HepG2 (cell line): ENCODE results near the gene FURIN. TPM values are rescaled to one million over a fixed set of nuclear protein-coding genes. Genes with fewer than 3 reads are reported as not detected.

Experiments
- ATAC-seq: fragments of 200-7000 bp; cut with Tn5 transposase; 3 replicates; pipeline ENCODE4 v1.9.1; 2020; ENCODE audit warnings: mild to moderate bottlenecking, moderate library complexity
- BruUV-seq: library from RNA; stranded (reverse); fragments of 400-500 nt; replicated peaks from 2 replicates; lab custom pipeline; 2021; lab: Mats Ljungman, UMichigan
- CTCF ChIA-PET: fragments of 300-600 bp; formaldehyde crosslinking; extraction: SDS; loops from one replicate; lab custom pipeline; 2021; ENCODE audit warnings: low total read pairs, inconsistent platforms, low intra/inter-chr PET ratio; lab: Yijun Ruan, JAX
- POLR2A ChIA-PET: fragments of 350-600 bp; sonication (Branson Sonifier 250); formaldehyde crosslinking; loops from one replicate; lab custom pipeline; 2020; ENCODE audit warnings: antibody characterized with exemption, inconsistent platforms; lab: Yijun Ruan, JAX
- DNase-seq: peaks from one replicate; pipeline ENCODE4 v3.0.0-alpha.2; 2015; ENCODE audit warnings: low spot score
- FAIRE-seq: peaks from 3 replicates; lab custom pipeline; 2011; peaks lifted over from hg19 to GRCh38; lab: Jason Lieb, UNC
- H2AFZ ChIP-seq: one replicate; pipeline ENCODE4 v1.6.1; 2011; ENCODE audit warnings: low read length, inconsistent platforms
- H3K27ac ChIP-seq: fragments of 300-600 bp; 3 replicates; pipeline ENCODE4 v1.8.0; 2011; ENCODE audit warnings: mixed run types, mild to moderate bottlenecking, mixed read lengths, low read length, inconsistent platforms; ENCODE audit not compliant: insufficient read depth; ENCODE audit errors: extremely low read length
- H3K27me3 ChIP-seq, 2 experiments: fragments of 200-600 bp in 1 of 2; 2 replicates in 1 of 2; 3 replicates in 1 of 2; pipeline versions ENCODE4 v1.6.0 to v1.8.0; 2011; ENCODE audit warnings: low read length in 2 of 2, mild to moderate bottlenecking in 2 of 2, moderate library complexity in 2 of 2, inconsistent platforms in 1 of 2; ENCODE audit not compliant: insufficient read depth in 2 of 2, control insufficient read depth in 1 of 2
- H3K36me3 ChIP-seq, 2 experiments: fragments of 200-600 bp in 1 of 2; replicated peaks in 1 of 2; 2 replicates in 1 of 2; 3 replicates in 1 of 2; pipeline versions ENCODE4 v1.5.1 to v1.8.0; 2011; ENCODE audit warnings: low read length in 2 of 2, inconsistent platforms in 1 of 2; ENCODE audit not compliant: insufficient read depth in 2 of 2, control insufficient read depth in 1 of 2
- H3K4me1 ChIP-seq: 2 replicates; pipeline ENCODE4 v1.5.1; 2012; ENCODE audit warnings: low read length, inconsistent platforms; ENCODE audit not compliant: insufficient read depth
- H3K4me2 ChIP-seq: 2 replicates; pipeline ENCODE4 v1.6.0; 2011; ENCODE audit warnings: low read depth, low read length, inconsistent platforms
- H3K4me3 ChIP-seq, 3 experiments: fragments of 200-600 bp in 1 of 3; sonication (generic), shearing (Covaris generic) in 1 of 3; replicated peaks in 1 of 3; 2 replicates each; pipeline ENCODE4 v1.5.1; 2011 to 2016; ENCODE audit warnings: low read length in 3 of 3, inconsistent platforms in 2 of 3, low read depth in 2 of 3, mild to moderate bottlenecking in 2 of 3, control low read depth in 1 of 3, mixed read lengths in 1 of 3; ENCODE audit not compliant: insufficient read depth in 1 of 3
- H3K79me2 ChIP-seq: one replicate; pipeline ENCODE4 v1.6.1; 2011; ENCODE audit warnings: low read length, inconsistent platforms; ENCODE audit not compliant: insufficient read depth
- H3K9ac ChIP-seq: 2 replicates; pipeline ENCODE4 v1.6.0; 2011; ENCODE audit warnings: mild to moderate bottlenecking, low read depth, low read length, inconsistent platforms; ENCODE audit not compliant: insufficient read depth
- H3K9me3 ChIP-seq: 2 replicates; pipeline ENCODE4 v1.5.1; 2012; ENCODE audit warnings: mild to moderate bottlenecking, low read length
- H4K20me1 ChIP-seq: 2 replicates; pipeline ENCODE4 v1.6.0; 2011; ENCODE audit warnings: inconsistent platforms, mild to moderate bottlenecking, low read length, moderate library complexity; ENCODE audit not compliant: insufficient read depth
- KDM6A ChIP-seq: IDR thresholded peaks from 2 replicates; pipeline ENCODE4 v1.6.1; 2016; ENCODE audit warnings: low read depth
- MIER3 ChIP-seq: IDR thresholded peaks from 2 replicates; pipeline ENCODE4 v1.6.1; 2016; ENCODE audit warnings: missing compliant biosample characterization, borderline replicate concordance
- PCBP2 ChIP-seq: fragments of 200-400 bp; formaldehyde crosslinking; optimal IDR thresholded peaks from 2 replicates; pipeline ENCODE3; 2018; ENCODE audit warnings: low read length, low read depth; ENCODE audit not compliant: poor library complexity, severe bottlenecking
- PRPF4 ChIP-seq: fragments of 200-400 bp; formaldehyde crosslinking; IDR thresholded peaks from 2 replicates; pipeline ENCODE4 v1.6.1; 2016; ENCODE audit warnings: low read length, low read depth; ENCODE audit not compliant: poor library complexity, severe bottlenecking
- RCOR2 ChIP-seq: IDR thresholded peaks from 2 replicates; pipeline ENCODE4 v1.6.1; 2016; ENCODE audit warnings: missing biosample characterization, missing genetic modification reagents
- SMC3 ChIP-seq: IDR thresholded peaks from 2 replicates; pipeline ENCODE4 v1.6.1; 2011; ENCODE audit warnings: low read length, improper control_type of control experiment
- ZFYVE20 ChIP-seq: sonication (generic); formaldehyde crosslinking; IDR thresholded peaks from 2 replicates; pipeline ENCODE4 v1.8.0; 2023; ENCODE audit warnings: low read depth, mild to moderate bottlenecking, moderate library complexity, missing genetic modification reagents, borderline replicate concordance
- ZNF124 ChIP-seq: sonication (generic); formaldehyde crosslinking; IDR thresholded peaks from 2 replicates; pipeline ENCODE4 v1.4.0; 2020; ENCODE audit warnings: missing genetic modification reagents
- ZNF160 ChIP-seq: sonication (generic); formaldehyde crosslinking; IDR thresholded peaks from 2 replicates; pipeline ENCODE4 v1.8.0; 2022; ENCODE audit warnings: mild to moderate bottlenecking, inconsistent platforms, missing genetic modification reagents
- ZNF414 ChIP-seq: sonication (generic); formaldehyde crosslinking; IDR thresholded peaks from 2 replicates; pipeline ENCODE4 v1.5.0; 2020; ENCODE audit warnings: missing genetic modification reagents
- ZNF468 ChIP-seq: sonication (generic); formaldehyde crosslinking; IDR thresholded peaks from 2 replicates; pipeline ENCODE4 v1.8.0; 2022; ENCODE audit warnings: mild to moderate bottlenecking, moderate library complexity, missing genetic modification reagents
- ZNF530 ChIP-seq: sonication (generic); formaldehyde crosslinking; IDR thresholded peaks from 2 replicates; pipeline ENCODE4 v1.5.0; 2020; ENCODE audit warnings: low read depth, mild to moderate bottlenecking, missing genetic modification reagents
- ZNF670 ChIP-seq: sonication (generic); formaldehyde crosslinking; IDR thresholded peaks from 2 replicates; pipeline ENCODE4 v1.8.0; 2022; ENCODE audit warnings: mild to moderate bottlenecking, missing genetic modification reagents, borderline replicate concordance
- ZNF83 ChIP-seq: sonication (generic); formaldehyde crosslinking; IDR thresholded peaks from 2 replicates; pipeline ENCODE4 v1.4.0; 2020; ENCODE audit warnings: missing genetic modification reagents, mild to moderate bottlenecking, borderline replicate concordance
- WGBS: methylation state at CpG from one replicate; pipeline ENCODE4 v1.1.6; 2017; ENCODE audit warnings: low lambda C conversion rate; 5-methylcytosine and 5-hydroxymethylcytosine counted together
- in situ Hi-C: cut with HindIII; loops from 2 replicates; pipeline ENCODE4 v1.10.0; 2017; ENCODE audit warnings: low pct_unique_long_range_greater_than_20kb; ENCODE audit not compliant: extremely low pct_ligation_motif_present
- intact Hi-C: fragments of 100-400 bp; cut with micrococcal nuclease; formaldehyde crosslinking; loops from one replicate; pipeline ENCODE4 v1.10.0; 2022; ENCODE audit not compliant: unreplicated experiment
- polyA plus RNA-seq, 8 experiments: library from polyadenylated mRNA; depleted of rRNA in 3 of 8; stranded (reverse) in 7 of 8; unstranded in 1 of 8; fragments of >200 nt; fragmentation: Illumina TruSeq in 4 of 8; extraction: Trizol in 4 of 8; gene quantifications; 2 replicates each; pipeline versions ENCODE4 v1.2.1 to v1.2.3, GENCODE V29; 2011 to 2016; ENCODE audit warnings: low read depth in 4 of 8, missing spikeins in 1 of 8, mixed read lengths in 1 of 8; ENCODE audit not compliant: insufficient read depth in 1 of 8
- total RNA-seq, 5 experiments: library from RNA; depleted of rRNA; stranded (reverse); fragments of >200 nt; fragmentation: Illumina TruSeq; extraction: Trizol; gene quantifications; 2 replicates each; pipeline ENCODE4 v1.2.3, GENCODE V29; 2016; ENCODE audit warnings: low read depth in 1 of 5
- TF ChIP-seq, protein P1 (sequence below): sonication (generic); formaldehyde crosslinking; IDR thresholded peaks from 2 replicates; pipeline ENCODE4 v1.5.0; 2020; ENCODE audit warnings: mild to moderate bottlenecking, low read depth, missing genetic modification reagents, borderline replicate concordance
- TF ChIP-seq, protein P2 (sequence below): sonication (generic); formaldehyde crosslinking; IDR thresholded peaks from 2 replicates; pipeline ENCODE4 v1.5.1; 2020; ENCODE audit warnings: missing genetic modification reagents, mild to moderate bottlenecking, borderline replicate concordance
- TF ChIP-seq, protein P3 (sequence below): sonication (generic); IDR thresholded peaks from 2 replicates; pipeline ENCODE4 v1.6.1; 2016; ENCODE audit warnings: low read depth, borderline replicate concordance

The FURIN gene
- total and polyA plus RNA-seq, 2 of the 13 experiments (the other 11 are each of a cell fraction or from before 2014, with no cell fraction given) = 15.2 to 17.4 TPM

DNA sequence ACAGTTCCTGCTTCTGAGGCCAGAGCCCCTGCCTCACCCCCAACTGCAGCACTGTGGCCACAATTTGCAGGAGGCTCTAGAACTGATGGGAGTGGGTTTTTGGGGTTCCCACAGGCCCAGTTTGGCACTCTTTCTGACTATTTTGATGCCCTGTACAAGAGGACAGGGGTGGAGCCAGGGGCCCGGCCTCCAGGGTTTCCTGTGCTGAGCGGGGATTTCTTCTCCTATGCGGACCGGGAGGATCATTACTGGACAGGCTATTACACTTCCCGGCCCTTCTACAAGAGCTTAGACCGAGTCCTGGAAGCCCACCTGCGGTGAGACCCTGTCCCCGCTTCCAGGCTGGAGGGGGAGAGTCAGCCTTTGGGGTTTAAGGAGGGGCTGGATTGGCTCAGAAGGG, 41.6 kb downstream of the FURIN start:
- ChIA-PET POLR2A (no interaction called here), CTCF (no interaction called here)

GRCh38 chr15:90910441-90911301, 42.3 kb downstream of the FURIN start:
- H3K79me2 ChIP-seq = no peaks in the 10 kb centered on the region
- H3K9me3 ChIP-seq = no peaks in the 10 kb centered on the region
- ChIA-PET POLR2A (no interaction called here), CTCF (no interaction called here)
- no peak overlapping the region for H3K27ac ChIP-seq
- H3K4me2 ChIP-seq = no peak overlapping the region
- BruUV-seq = no TSS peak
- H3K4me3 ChIP-seq = no peak overlapping the region
- no peaks in the 10 kb centered on the region for H3K27me3 ChIP-seq
- no peaks in the 10 kb centered on the region for H3K4me1 ChIP-seq
- in situ Hi-C loops = no loop called here
- H4K20me1 ChIP-seq = no peaks in the 10 kb centered on the region
- no peak for DNase-seq
- intact Hi-C loops = no loop called here
- no peak overlapping the region for H3K9ac ChIP-seq
- WGBS = 97% methylated on average over 11 of the region's 24 CpGs
- no peak overlapping the region for H2AFZ ChIP-seq
- H3K36me3 ChIP-seq = peaks cover 22 to 75% of the 10 kb centered on the region in 2 experiments
- no peak for ATAC-seq
- no peak for FAIRE-seq
- TF ChIP-seq ZFYVE20 (CRISPR knock-in tag) (no peak), ZNF160 (CRISPR knock-in tag) (no peak), ZNF468 (CRISPR knock-in tag) (no peak), KDM6A (CRISPR knock-in tag) (no peak), SMC3 (no peak), ZNF414 (CRISPR knock-in tag) (no peak), ZNF124 (CRISPR knock-in tag) (no peak), ZNF530 (CRISPR knock-in tag) (no peak)
- TF ChIP-seq, protein P1, sequence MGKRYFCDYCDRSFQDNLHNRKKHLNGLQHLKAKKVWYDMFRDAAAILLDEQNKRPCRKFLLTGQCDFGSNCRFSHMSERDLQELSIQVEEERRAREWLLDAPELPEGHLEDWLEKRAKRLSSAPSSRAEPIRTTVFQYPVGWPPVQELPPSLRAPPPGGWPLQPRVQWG (CRISPR knock-in tag) = no peak
- TF ChIP-seq, protein P2, sequence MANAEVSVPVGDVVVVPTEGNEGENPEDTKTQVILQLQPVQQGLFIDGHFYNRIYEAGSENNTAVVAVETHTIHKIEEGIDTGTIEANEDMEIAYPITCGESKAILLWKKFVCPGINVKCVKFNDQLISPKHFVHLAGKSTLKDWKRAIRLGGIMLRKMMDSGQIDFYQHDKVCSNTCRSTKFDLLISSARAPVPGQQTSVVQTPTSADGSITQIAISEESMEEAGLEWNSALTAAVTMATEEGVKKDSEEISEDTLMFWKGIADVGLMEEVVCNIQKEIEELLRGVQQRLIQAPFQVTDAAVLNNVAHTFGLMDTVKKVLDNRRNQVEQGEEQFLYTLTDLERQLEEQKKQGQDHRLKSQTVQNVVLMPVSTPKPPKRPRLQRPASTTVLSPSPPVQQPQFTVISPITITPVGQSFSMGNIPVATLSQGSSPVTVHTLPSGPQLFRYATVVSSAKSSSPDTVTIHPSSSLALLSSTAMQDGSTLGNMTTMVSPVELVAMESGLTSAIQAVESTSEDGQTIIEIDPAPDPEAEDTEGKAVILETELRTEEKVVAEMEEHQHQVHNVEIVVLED (CRISPR knock-in tag) = no peak

More for the DNA sequence above, 41.6 kb downstream of the FURIN start:
- H4K20me1 ChIP-seq = no peaks in the 10 kb centered on the region
- WGBS = no CpG with 5 or more reads among the region's 8 CpGs
- H2AFZ ChIP-seq = no peak overlapping the region
- H3K9ac ChIP-seq = no peak overlapping the region
- H3K27ac ChIP-seq = no peak overlapping the region
- no peaks in the 10 kb centered on the region for H3K79me2 ChIP-seq
- intact Hi-C loops = no loop called here
- H3K4me1 ChIP-seq = no peaks in the 10 kb centered on the region
- no peak for DNase-seq
- no peak for FAIRE-seq
- ATAC-seq = no peak
- H3K36me3 ChIP-seq = peaks cover 22 to 76% of the 10 kb centered on the region in 2 experiments
- no peak overlapping the region for H3K4me2 ChIP-seq
- H3K4me3 ChIP-seq = no peak overlapping the region
- in situ Hi-C loops = no loop called here
- BruUV-seq = no TSS peak
- TF ChIP-seq MIER3 (CRISPR knock-in tag) = no peak
- TF ChIP-seq RCOR2 (CRISPR knock-in tag) = no peak
- TF ChIP-seq PCBP2 = no peak
- no peak for TF ChIP-seq PRPF4
- TF ChIP-seq, protein P3, sequence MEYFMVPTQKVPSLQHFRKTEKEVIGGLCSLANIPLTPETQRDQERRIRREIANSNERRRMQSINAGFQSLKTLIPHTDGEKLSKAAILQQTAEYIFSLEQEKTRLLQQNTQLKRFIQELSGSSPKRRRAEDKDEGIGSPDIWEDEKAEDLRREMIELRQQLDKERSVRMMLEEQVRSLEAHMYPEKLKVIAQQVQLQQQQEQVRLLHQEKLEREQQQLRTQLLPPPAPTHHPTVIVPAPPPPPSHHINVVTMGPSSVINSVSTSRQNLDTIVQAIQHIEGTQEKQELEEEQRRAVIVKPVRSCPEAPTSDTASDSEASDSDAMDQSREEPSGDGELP = no peak
- TF ChIP-seq ZNF83 = no peak
- no peak for TF ChIP-seq ZNF670
- no peaks in the 10 kb centered on the region for H3K27me3 ChIP-seq
- H3K9me3 ChIP-seq = no peaks in the 10 kb centered on the region
